ENCODE data around the gene CLRN3. TPM values are rescaled to one million over a fixed set of nuclear protein-coding genes. Genes with fewer than 3 reads are reported as not detected.

The CLRN3 gene
- polyA plus RNA-seq, 2 of the 4 experiments (the other 2 are of a cell fraction): 0.08 TPM; not detected in 1

DNA sequence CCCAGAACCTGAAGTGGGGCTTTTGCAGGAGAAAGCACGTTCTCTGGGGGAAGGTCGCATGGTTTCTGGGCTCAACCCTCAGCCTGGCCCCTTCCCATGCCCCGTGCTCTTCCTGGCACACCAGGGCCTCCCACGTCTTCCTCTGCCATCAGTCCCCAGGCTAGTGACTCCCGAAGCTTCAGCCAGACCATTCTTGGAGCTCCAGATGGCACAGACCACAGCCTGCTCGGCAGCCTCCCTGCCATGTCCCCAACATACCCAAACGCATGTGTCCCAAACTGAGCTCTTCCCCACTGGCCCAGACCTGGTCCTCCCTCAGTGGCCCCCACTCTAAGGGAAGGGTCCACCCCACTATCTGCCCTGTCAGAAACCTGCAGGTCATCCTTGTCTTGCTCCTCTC lies 47.0 kb downstream of the CLRN3 start:
- Histone ChIP-seq H3K4me3 (no peak overlapping the region), H3K4me1 (no peaks in the 10 kb centered on the region), H3K9me3 (no peaks in the 10 kb centered on the region), H3K4me2 (no peak overlapping the region), H3K27ac (no peak overlapping the region)
- CTCF ChIA-PET: interaction anchor here (2.6 kb wide), 1 partner anchor 8 kb away, joined by 20 read pairs; no protein-coding TSS in a partner anchor
- FAIRE-seq (no peak), ATAC-seq (no peak), DNase-seq (ENCODE audit: low read depth in 1 of 2, low spot score in 1 of 2) (no peak)
- POLR2A ChIA-PET: no interaction called here
- WGBS (ENCODE audit: missing lambda C conversion rate): 0% methylated on average over 7 of the region's 7 CpGs
- TF ChIP-seq CHD2 (IDR thresholded peaks at IDR 0.05; ENCODE audit: low read length, partially characterized antibody) (no peak), NFE2L2 (conservative IDR thresholded peaks at IDR 0.05; ENCODE audit: low read length) (no peak), SMC3 (IDR thresholded peaks at IDR 0.05) (no peak), SREBF2 (IDR thresholded peaks at IDR 0.05) (no peak), EP300 (IDR thresholded peaks at IDR 0.05) (no peak), NR3C1 (IDR thresholded peaks at IDR 0.05) (no peak), KDM1A (IDR thresholded peaks at IDR 0.05; ENCODE audit: low read depth) (no peak), TFCP2L1 (CRISPR knock-in tag; IDR thresholded peaks at IDR 0.05) (no peak), TP53 (CRISPR knock-in tag; IDR thresholded peaks at IDR 0.05) (no peak)
- TF ChIP-seq, protein P1, sequence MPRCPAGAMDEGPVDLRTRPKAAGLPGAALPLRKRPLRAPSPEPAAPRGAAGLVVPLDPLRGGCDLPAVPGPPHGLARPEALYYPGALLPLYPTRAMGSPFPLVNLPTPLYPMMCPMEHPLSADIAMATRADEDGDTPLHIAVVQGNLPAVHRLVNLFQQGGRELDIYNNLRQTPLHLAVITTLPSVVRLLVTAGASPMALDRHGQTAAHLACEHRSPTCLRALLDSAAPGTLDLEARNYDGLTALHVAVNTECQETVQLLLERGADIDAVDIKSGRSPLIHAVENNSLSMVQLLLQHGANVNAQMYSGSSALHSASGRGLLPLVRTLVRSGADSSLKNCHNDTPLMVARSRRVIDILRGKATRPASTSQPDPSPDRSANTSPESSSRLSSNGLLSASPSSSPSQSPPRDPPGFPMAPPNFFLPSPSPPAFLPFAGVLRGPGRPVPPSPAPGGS (IDR thresholded peaks at IDR 0.05): no peak
- TF ChIP-seq, protein P2, sequence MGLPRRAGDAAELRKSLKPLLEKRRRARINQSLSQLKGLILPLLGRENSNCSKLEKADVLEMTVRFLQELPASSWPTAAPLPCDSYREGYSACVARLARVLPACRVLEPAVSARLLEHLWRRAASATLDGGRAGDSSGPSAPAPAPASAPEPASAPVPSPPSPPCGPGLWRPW (IDR thresholded peaks at IDR 0.05): no peak

DNA sequence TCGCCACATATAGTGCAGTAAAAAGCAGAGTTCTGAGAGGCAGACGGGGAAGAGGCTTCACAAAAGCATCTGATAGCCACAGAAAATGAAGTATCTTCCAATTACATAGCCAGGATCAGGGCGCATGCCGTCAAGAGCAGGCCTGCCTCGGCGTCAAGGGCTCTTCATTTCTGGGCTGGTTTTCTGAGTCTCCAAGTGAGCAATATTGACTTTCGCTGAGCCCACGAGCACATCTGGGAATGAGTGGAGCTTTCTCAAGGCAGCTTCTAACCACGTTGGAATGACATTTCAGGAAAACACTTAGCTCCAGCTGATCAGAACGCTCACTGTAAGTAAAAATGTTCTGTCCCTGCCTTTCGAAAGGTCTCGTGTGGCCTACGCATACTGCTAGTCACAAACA lies 51.9 kb downstream of the CLRN3 start:
- no peak for TF ChIP-seq HEYL (CRISPR knock-in tag; IDR thresholded peaks at IDR 0.05)
- no peak for TF ChIP-seq FOSB (CRISPR knock-in tag; IDR thresholded peaks at IDR 0.05)
- no peak for TF ChIP-seq CEBPB (IDR thresholded peaks at IDR 0.05)
- TF ChIP-seq, protein P3, sequence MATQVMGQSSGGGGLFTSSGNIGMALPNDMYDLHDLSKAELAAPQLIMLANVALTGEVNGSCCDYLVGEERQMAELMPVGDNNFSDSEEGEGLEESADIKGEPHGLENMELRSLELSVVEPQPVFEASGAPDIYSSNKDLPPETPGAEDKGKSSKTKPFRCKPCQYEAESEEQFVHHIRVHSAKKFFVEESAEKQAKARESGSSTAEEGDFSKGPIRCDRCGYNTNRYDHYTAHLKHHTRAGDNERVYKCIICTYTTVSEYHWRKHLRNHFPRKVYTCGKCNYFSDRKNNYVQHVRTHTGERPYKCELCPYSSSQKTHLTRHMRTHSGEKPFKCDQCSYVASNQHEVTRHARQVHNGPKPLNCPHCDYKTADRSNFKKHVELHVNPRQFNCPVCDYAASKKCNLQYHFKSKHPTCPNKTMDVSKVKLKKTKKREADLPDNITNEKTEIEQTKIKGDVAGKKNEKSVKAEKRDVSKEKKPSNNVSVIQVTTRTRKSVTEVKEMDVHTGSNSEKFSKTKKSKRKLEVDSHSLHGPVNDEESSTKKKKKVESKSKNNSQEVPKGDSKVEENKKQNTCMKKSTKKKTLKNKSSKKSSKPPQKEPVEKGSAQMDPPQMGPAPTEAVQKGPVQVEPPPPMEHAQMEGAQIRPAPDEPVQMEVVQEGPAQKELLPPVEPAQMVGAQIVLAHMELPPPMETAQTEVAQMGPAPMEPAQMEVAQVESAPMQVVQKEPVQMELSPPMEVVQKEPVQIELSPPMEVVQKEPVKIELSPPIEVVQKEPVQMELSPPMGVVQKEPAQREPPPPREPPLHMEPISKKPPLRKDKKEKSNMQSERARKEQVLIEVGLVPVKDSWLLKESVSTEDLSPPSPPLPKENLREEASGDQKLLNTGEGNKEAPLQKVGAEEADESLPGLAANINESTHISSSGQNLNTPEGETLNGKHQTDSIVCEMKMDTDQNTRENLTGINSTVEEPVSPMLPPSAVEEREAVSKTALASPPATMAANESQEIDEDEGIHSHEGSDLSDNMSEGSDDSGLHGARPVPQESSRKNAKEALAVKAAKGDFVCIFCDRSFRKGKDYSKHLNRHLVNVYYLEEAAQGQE (IDR thresholded peaks at IDR 0.05): no peak
- no peak for TF ChIP-seq POLR2A (IDR thresholded peaks at IDR 0.05; ENCODE audit: low read length)
- TF ChIP-seq HOXB5 (CRISPR knock-in tag; IDR thresholded peaks at IDR 0.05): no peak
- H3K4me2 ChIP-seq: no peak overlapping the region
- ChIA-PET CTCF (interaction anchor here (1.9 kb wide), 1 partner anchor 13 kb away, joined by 8 read pairs; no protein-coding TSS in a partner anchor), POLR2A (no interaction called here)
- DNase-seq (ENCODE audit: low read depth in 1 of 2, low spot score in 1 of 2): no peak
- ATAC-seq: no peak
- no peak overlapping the region for H3K4me3 ChIP-seq
- no peak for FAIRE-seq
- H3K4me1 ChIP-seq: no peaks in the 10 kb centered on the region
- 41% methylated on average over 12 of the region's 13 CpGs for WGBS (ENCODE audit: missing lambda C conversion rate)
- H3K9me3 ChIP-seq: no peaks in the 10 kb centered on the region; the same call in 2 of the 3 replicates
- H3K27ac ChIP-seq: no peak overlapping the region

DNA sequence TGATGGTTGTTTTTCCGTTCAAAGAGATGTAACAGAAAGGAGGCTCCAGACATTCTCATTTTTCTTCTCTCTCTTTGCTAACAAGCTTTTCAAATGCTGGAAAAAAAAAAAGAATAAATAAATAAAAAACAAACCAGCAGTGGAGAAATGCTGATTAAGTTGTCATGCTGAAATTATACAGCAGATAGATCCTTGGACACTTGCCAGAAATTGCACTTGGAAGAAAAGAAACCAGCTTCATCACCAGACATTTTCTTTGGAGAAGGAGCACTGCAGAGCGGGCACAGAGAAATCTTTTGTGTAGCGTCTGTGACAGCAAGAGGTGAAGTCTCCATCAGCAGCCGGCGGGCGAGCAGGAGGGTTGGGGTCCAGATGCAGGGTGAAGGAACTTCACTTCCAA lies 55.8 kb downstream of the CLRN3 start:
- DNase-seq (ENCODE audit: low read depth in 1 of 2, low spot score in 1 of 2) (no peak), ATAC-seq (no peak), FAIRE-seq (no peak)
- CTCF ChIA-PET: interaction anchor here (1.1 to 2.7 kb wide), 2 partner anchors 17 to 174 kb away, joined by 3 to 14 read pairs; no protein-coding TSS in a partner anchor
- H3K4me1 ChIP-seq: no peaks in the 10 kb centered on the region
- 55% methylated on average over 6 of the region's 6 CpGs for WGBS (ENCODE audit: missing lambda C conversion rate)
- no peak overlapping the region for H3K4me2 ChIP-seq
- H3K27ac ChIP-seq: no peak overlapping the region
- no peak overlapping the region for H3K4me3 ChIP-seq
- H3K9me3 ChIP-seq: no peaks in the 10 kb centered on the region; the same call in 2 of the 3 replicates
- POLR2A ChIA-PET: no interaction called here
- TF ChIP-seq ESRRA (IDR thresholded peaks at IDR 0.05; ENCODE audit: borderline replicate concordance, low read length) (no peak), HOXA7 (CRISPR knock-in tag; IDR thresholded peaks at IDR 0.05) (no peak), HEYL (CRISPR knock-in tag; IDR thresholded peaks at IDR 0.05) (no peak), TFCP2L1 (CRISPR knock-in tag; IDR thresholded peaks at IDR 0.05) (no peak), POLR2AphosphoS2 (conservative IDR thresholded peaks at IDR 0.05; ENCODE audit: low read length) (no peak), JUNB (IDR thresholded peaks at IDR 0.05) (no peak)
- TF ChIP-seq, protein P4, sequence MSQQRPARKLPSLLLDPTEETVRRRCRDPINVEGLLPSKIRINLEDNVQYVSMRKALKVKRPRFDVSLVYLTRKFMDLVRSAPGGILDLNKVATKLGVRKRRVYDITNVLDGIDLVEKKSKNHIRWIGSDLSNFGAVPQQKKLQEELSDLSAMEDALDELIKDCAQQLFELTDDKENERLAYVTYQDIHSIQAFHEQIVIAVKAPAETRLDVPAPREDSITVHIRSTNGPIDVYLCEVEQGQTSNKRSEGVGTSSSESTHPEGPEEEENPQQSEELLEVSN (IDR thresholded peaks at IDR 0.05; ENCODE audit: borderline replicate concordance, low read depth): no peak

Data from A549 (cell line).